Heart left ventricle (tissue), 16 donors: Measurements from ENCODE around the gene PLP2. TPM values are rescaled to one million over a fixed set of nuclear protein-coding genes. Genes with fewer than 3 reads are reported as not detected.
A peak's percentile ranks its signal among the peaks of the same experiment; 100 is the strongest.

Experiments
- ATAC-seq, 4 donors: fragments of 200-7000 bp; cut with Tn5 transposase; one replicate each; pipeline ENCODE4 v1.9.1; 2020 to 2022; ENCODE audit warnings: moderate library complexity in 4 of 4, mild to moderate bottlenecking in 3 of 4, moderate number of reproducible peaks in 1 of 4
- DNase-seq, 5 donors: peaks; one replicate each; pipeline ENCODE4 v3.0.0-alpha.2; 2020
- H3K27ac ChIP-seq, 12 donors: fragments of 200-600 bp; sonication (generic) in 4 of 12; one replicate each; pipeline versions ENCODE4 v1.5.0 to v1.8.0; 2016 to 2022; ENCODE audit warnings: mild to moderate bottlenecking in 2 of 12
- H3K27me3 ChIP-seq, 9 donors: fragments of 200-600 bp; sonication (generic) in 2 of 9; one replicate each; pipeline versions ENCODE4 v1.5.1 to v1.8.0; 2016 to 2022; ENCODE audit warnings: mild to moderate bottlenecking in 3 of 9
- H3K36me3 ChIP-seq, 9 donors: fragments of 200-600 bp; sonication (generic) in 2 of 9; one replicate each; pipeline versions ENCODE4 v1.5.0 to v1.8.0; 2018 to 2022; ENCODE audit warnings: mild to moderate bottlenecking in 2 of 9
- H3K4me1 ChIP-seq, 12 donors: fragments of 200-600 bp; sonication (generic) in 4 of 12; one replicate each; pipeline versions ENCODE4 v1.5.0 to v1.8.0; 2016 to 2022; ENCODE audit warnings: mild to moderate bottlenecking in 3 of 12
- H3K4me3 ChIP-seq, 12 donors: fragments of 200-600 bp; sonication (generic) in 4 of 12; one replicate each; pipeline versions ENCODE4 v1.5.0 to v1.8.0; 2017 to 2022; ENCODE audit warnings: mild to moderate bottlenecking in 9 of 12, moderate library complexity in 4 of 12
- H3K9me3 ChIP-seq, 12 donors: fragments of 200-600 bp; sonication (generic) in 4 of 12; one replicate each; pipeline versions ENCODE4 v1.5.0 to v1.8.0; 2016 to 2022; ENCODE audit warnings: mild to moderate bottlenecking in 1 of 12
- POLR2A ChIP-seq, 2 donors: fragments of 450-650 bp; IDR thresholded peaks; one replicate each; pipeline ENCODE4 v1.6.1; 2017; ENCODE audit warnings: antibody characterized with exemption in 2 of 2, mild to moderate bottlenecking in 2 of 2, moderate library complexity in 2 of 2
- WGBS, 4 donors: extraction: QIAGEN DNeasy Blood & Tissue Kit in 2 of 4; methylation state at CpG; one replicate each; pipeline versions ENCODE4 v1.1.5 to v1.1.7; 2013 to 2018; 5-methylcytosine and 5-hydroxymethylcytosine counted together
- intact Hi-C, 10 donors: fragments of 100-400 bp; cut with DNase I; formaldehyde crosslinking; loops; one replicate each; pipeline versions ENCODE4 v1.11.1 to v1.14.2; 2022
- polyA plus RNA-seq, 2 donors: library from polyadenylated mRNA; stranded (reverse); fragments of 200-250 nt; gene quantifications; one replicate each; pipeline ENCODE4 v1.2.3, GENCODE V29; 2013
- total RNA-seq, 9 donors: library from RNA; depleted of rRNA in 2 of 9; stranded (reverse); fragments of >200 nt in 2 of 9; fragmentation: NEBNext Ultra II Directional in 3 of 9; extraction: Animal tissue kit (Norgen Biotek cat#: 25700) in 3 of 9; gene quantifications; one replicate each; pipeline versions ENCODE4 v1.1.0 to v1.2.4, GENCODE V29; 2016 to 2023
- TF ChIP-seq, protein P1 (sequence below), 12 donors: fragments of 200-600 bp; sonication (generic) in 4 of 12; IDR thresholded peaks; one replicate each; pipeline versions ENCODE4 v1.5.0 to v1.8.0; 2018 to 2022; ENCODE audit warnings: antibody characterized with exemption in 12 of 12, mild to moderate bottlenecking in 5 of 12
- donor health status: ischemic (EF 13 %, LVEDD 7.1; RV severe dilation, severe dysfunction).
- donor health status: healthy with polysubstance abuse.
- donor health status: DM: no; HTN: yes; CAD: no.
- donor health status: DM: no; HTN: no; CAD: no.
- donor health status: ischemic (EF 25% LVEDD 6.9; RV normal size, moderate dysfunction).
- donor health status: ischemic (EF 25% LVEDD 5.7; RV mildly dilated, moderate dysfunction).
- donor health status: healthy.
- donor health status: DM: yes; HTN: yes; CAD: no.
- donor health status: ischemic (EF 35%, LVEDD 5.7; RV mildly dilated, moderate dysfunction).
- donor health status: nonischemic (EF 11% LVEDD 7.7; RV severe dilation, severe dysfunction).
- donor health status: DM: yes; HTN: yes; CAD: no.
- donor health status: PGD.
- donor health status: ischemic (EF 29% LVEDD 5.4; RV normal size, mild dysfunction).
- donor health status: nonischemic (EF 23%, LVEDD 6.1; RV moderate dilation, normal function).

The PLP2 gene
- total and polyA plus RNA-seq, 11 donors, result 22.4 to 373 (median 63.0) TPM

DNA sequence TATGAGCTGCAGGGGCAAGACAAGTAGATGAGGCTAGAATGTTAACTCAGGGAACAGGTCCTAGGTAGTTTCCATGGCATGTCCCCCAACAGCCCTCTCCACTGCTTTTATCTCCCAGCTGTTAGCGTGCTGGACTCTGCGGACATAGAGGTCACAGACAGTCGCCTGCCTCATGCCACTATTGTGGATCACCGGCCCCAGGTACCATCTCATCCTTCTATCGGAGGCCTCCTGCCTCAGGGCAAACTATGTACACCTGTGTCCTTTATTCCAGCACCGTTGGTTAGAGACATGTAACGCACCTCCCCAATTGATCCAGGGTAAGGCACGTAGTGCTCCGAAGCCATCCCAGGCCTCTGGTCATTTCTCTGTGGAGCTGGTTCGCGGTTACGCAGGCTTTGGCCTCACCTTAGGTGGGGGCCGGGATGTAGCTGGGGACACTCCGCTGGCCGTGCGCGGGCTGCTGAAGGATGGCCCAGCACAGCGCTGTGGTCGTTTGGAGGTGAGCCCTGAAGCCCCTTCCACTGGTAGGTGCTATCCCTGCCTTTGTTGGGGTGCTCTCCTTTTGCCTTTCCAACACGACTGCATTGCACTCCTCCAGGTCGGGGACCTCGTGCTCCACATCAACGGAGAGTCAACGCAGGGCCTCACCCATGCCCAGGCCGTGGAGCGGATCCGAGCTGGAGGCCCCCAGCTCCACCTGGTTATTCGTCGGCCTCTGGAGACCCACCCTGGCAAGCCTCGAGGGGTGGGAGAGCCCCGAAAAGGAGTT lies 6.9 kb upstream of the PLP2 start:
- ATAC-seq, result no peak
- DNase-seq, result no peak
- peak overlapping the region; percentile 16 to 99 (median 91) for H3K27ac ChIP-seq
- WGBS, 4 donors, result 76 to 91% (median 88%) methylated on average over 20 to 31 of the region's 31 CpGs
- H3K9me3 ChIP-seq, result no peaks in the 10 kb centered on the region
- no peaks in the 10 kb centered on the region for H3K27me3 ChIP-seq
- peaks cover 0 to 23% (median 4%) of the 10 kb centered on the region in 12 donors for H3K4me1 ChIP-seq
- no peaks in the 10 kb centered on the region for H3K36me3 ChIP-seq
- intact Hi-C loops, result loop anchor here in 1 of 10 donors (5.0 kb wide), 1 partner anchor 122 kb away; the partner anchor contains the start of gene TFE3
- TF ChIP-seq, protein P1, sequence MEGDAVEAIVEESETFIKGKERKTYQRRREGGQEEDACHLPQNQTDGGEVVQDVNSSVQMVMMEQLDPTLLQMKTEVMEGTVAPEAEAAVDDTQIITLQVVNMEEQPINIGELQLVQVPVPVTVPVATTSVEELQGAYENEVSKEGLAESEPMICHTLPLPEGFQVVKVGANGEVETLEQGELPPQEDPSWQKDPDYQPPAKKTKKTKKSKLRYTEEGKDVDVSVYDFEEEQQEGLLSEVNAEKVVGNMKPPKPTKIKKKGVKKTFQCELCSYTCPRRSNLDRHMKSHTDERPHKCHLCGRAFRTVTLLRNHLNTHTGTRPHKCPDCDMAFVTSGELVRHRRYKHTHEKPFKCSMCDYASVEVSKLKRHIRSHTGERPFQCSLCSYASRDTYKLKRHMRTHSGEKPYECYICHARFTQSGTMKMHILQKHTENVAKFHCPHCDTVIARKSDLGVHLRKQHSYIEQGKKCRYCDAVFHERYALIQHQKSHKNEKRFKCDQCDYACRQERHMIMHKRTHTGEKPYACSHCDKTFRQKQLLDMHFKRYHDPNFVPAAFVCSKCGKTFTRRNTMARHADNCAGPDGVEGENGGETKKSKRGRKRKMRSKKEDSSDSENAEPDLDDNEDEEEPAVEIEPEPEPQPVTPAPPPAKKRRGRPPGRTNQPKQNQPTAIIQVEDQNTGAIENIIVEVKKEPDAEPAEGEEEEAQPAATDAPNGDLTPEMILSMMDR (IDR thresholded peaks at IDR 0.05), result no peak
- TF ChIP-seq POLR2A (IDR thresholded peaks at IDR 0.05), result no peak
- no peak overlapping the region for H3K4me3 ChIP-seq

DNA sequence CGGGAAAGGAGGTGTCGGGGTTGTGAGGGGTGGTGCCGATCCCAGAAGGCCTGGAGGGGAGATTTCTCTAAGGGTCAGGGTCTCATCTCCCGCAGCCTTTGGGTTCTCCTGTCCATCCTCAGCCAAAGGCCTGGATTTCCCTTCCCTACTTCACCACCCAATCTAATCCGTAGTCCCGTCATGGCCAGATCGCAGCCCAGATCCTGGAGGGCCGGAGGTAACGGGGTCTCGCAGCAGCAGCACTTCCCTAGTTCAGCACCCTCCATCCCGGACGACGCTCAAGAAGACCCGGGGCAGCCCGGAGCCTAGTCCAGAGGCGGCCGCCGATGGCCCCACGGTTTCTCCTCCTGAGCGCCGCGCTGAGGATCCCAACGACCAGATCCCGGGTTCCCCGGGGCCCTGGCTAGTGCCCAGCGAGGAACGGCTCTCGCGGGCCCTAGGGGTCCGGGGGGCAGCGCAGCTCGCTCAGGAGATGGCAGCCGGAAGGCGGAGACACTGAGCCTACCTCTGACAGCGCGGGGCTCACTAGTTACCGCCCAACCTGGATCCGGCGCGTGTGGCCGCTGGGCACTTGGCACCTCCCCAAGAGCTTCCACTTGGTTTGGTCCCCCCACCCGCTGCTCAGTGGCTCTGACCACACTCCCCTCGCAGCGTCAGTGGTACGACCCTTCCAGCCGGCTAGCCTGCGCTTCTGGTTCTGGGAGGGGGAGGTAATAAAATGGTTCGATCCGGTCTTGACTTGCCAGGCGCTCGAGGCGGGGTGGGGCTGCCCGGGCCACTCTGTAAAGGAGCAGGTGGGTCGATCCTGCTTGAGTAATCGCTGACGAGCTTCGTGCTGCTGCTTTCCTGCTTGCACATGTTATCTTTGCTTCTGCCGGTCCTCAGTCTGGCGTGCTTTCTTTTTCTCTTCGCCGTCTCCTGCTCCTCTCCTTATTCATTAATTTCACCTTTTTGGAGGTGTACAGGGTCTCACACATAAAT lies 5.5 kb upstream of the PLP2 start:
- H3K27me3 ChIP-seq, result no peaks in the 10 kb centered on the region
- 7 to 46% (median 26%) methylated on average over 49 to 61 of the region's 61 CpGs for WGBS, 4 donors
- ATAC-seq, result peak; percentile 44 to 64 (median 52)
- peaks cover 0 to 23% (median 4%) of the 10 kb centered on the region in 12 donors for H3K4me1 ChIP-seq
- TF ChIP-seq, protein P1 (IDR thresholded peaks at IDR 0.05), result peak in 9 of 12 donors; percentile 7 to 52 (median 37)
- peak in 1 of 2 donors; percentile 34 for TF ChIP-seq POLR2A (IDR thresholded peaks at IDR 0.05)
- intact Hi-C loops, result loop anchor here in 2 of 10 donors (2.0 to 5.0 kb wide), 2 partner anchors 21 to 124 kb away; partner anchors contain the start of genes PRICKLE3 (in 1 of the 2) and TFE3 (in 1 of the 2)
- peak; percentile 83 to 89 (median 87) for DNase-seq
- peaks cover 0 to 4% (median 0%) of the 10 kb centered on the region in 12 donors for H3K9me3 ChIP-seq
- H3K27ac ChIP-seq, result peak overlapping the region; percentile 90 to 99 (median 93)
- peak overlapping the region in 11 of 12 donors; percentile 24 to 59 (median 47) for H3K4me3 ChIP-seq
- H3K36me3 ChIP-seq, result no peaks in the 10 kb centered on the region

DNA sequence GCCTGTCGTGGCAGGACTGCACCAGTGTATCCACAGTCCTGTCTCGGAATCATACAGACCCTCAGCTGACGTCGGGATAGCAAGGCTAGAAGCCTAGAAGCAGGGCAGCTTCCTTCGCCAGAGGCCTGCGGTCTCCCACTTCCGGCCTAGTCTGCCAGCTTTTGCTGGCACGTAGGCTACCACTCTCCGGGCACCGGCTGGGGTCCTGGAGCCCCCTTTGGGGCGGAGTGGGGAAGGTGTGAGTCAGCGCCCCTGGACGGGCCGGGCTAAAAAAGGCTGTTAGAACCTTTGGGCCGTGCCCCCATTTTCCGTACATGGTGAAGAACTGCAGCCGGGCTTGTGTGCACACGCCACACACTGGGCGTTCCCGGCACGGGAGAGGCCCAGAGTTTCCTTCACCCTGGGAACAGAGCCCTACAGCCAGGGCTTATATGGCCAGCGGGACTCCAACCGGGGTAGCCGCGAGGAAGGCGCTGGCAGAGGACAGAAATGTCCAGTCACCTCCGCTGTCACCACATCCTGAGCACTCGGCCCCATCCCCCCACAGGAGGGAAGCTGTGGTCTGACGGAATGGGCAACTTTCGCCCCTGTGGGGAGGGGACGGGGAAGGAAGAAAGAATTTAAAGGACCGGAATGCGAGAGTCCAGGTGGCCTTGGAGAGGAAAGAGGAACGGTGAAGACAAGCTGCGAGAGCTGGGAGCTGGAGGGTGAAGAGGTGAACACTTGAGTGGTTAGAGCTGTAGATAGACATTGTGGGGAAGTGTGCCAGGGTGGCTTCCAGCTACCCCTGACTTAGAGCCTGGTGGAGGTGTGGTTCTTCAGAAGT lies 4.6 kb upstream of the PLP2 start:
- H3K27ac ChIP-seq, result peak overlapping the region; percentile 90 to 99 (median 93)
- no peaks in the 10 kb centered on the region for H3K36me3 ChIP-seq
- intact Hi-C loops, result loop anchor here in 2 of 10 donors (2.0 to 5.0 kb wide), 2 partner anchors 20 to 125 kb away; partner anchors contain the start of genes PRICKLE3 (in 1 of the 2) and TFE3 (in 1 of the 2)
- peak; percentile 79 to 91 (median 85) for DNase-seq
- H3K27me3 ChIP-seq, result no peaks in the 10 kb centered on the region
- TF ChIP-seq, protein P1 (IDR thresholded peaks at IDR 0.05), result peak in 1 of 12 donors; percentile 5
- peak in 1 of 2 donors; percentile 73 for TF ChIP-seq POLR2A (IDR thresholded peaks at IDR 0.05)
- peak overlapping the region in 11 of 12 donors; percentile 24 to 59 (median 47) for H3K4me3 ChIP-seq
- peaks cover 0 to 23% (median 4%) of the 10 kb centered on the region in 12 donors for H3K4me1 ChIP-seq
- peak; percentile 67 to 80 (median 76) for ATAC-seq
- H3K9me3 ChIP-seq, result peaks cover 0 to 4% (median 0%) of the 10 kb centered on the region in 12 donors
- 3 to 48% (median 22%) methylated on average over 35 of the region's 35 CpGs for WGBS, 4 donors
